HL-60 (cell line): ENCODE measurements around the gene PRDM16.

Experiments used
- DNase-seq, 2 experiments: peaks; one replicate each; pipeline ENCODE4 v3.0.0-alpha.2; 2010 to 2020; ENCODE audit warnings: low read depth in 1 of 2, low spot score in 1 of 2
- H3K27ac ChIP-seq: fragments of 250-450 bp; sonication (Bioruptor Pico); replicated peaks from 2 replicates; pipeline ENCODE4 v1.5.1; 2020; ENCODE audit warnings: mild to moderate bottlenecking, moderate library complexity
- H3K27me3 ChIP-seq: fragments of 250-450 bp; sonication (Bioruptor Pico); 2 replicates; pipeline ENCODE4 v1.5.1; 2021; ENCODE audit warnings: mild to moderate bottlenecking, moderate library complexity; ENCODE audit not compliant: insufficient read depth, poor library complexity, severe bottlenecking
- H3K4me3 ChIP-seq: replicated peaks from 2 replicates; pipeline ENCODE4 v1.5.1; 2011; ENCODE audit warnings: mild to moderate bottlenecking, control low read depth, low read length; ENCODE audit not compliant: insufficient read depth
- CTCF ChIP-seq: IDR thresholded peaks from one replicate; pipeline ENCODE4 v1.5.1; 2011; ENCODE audit warnings: low read length, control low read depth, inconsistent platforms; ENCODE audit not compliant: insufficient read depth
- GABPA ChIP-seq: IDR thresholded peaks from 2 replicates; pipeline ENCODE4 v1.6.1; 2012; ENCODE audit warnings: low read depth
- POLR2AphosphoS5 ChIP-seq: IDR thresholded peaks from 2 replicates; pipeline ENCODE4 v1.6.1; 2012; ENCODE audit warnings: low read depth
- SPI1 ChIP-seq: IDR thresholded peaks from 2 replicates; pipeline ENCODE4 v1.6.1; 2012; ENCODE audit warnings: low read depth, mild to moderate bottlenecking, borderline replicate concordance
- TF ChIP-seq, protein P1 (sequence below): IDR thresholded peaks from 2 replicates; pipeline ENCODE4 v1.6.1; 2012; ENCODE audit warnings: low read depth; ENCODE audit not compliant: insufficient replicate concordance

PRDM16 gene

DNA sequence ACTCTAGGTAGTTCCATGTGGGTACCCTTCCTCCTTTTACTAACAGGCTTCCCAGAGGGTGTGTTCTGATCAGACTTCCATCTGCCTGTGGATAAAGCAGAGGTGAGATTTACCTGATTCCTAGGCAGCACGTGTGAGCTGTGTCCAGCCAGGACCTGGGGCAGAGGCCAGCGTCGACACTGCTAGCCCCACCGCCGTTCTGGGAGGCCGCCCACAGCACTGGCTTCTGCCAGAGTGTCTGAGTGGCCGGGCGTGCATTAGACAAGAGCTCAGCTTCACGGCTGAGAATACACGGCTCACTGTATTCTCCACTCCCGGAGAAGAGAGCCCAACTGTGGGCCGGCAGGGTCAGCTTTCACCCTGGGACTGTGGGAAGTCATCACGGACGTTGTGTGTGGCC is 82.5 kb downstream of the PRDM16 start:
- Histone ChIP-seq H3K27ac (no peak overlapping the region), H3K4me3 (no peak overlapping the region), H3K27me3 (peaks cover 11% of the 10 kb centered on the region)
- no peak for DNase-seq
- TF ChIP-seq SPI1 (no peak), CTCF (no peak), GABPA (no peak), POLR2AphosphoS5 (no peak)
- TF ChIP-seq, protein P1, sequence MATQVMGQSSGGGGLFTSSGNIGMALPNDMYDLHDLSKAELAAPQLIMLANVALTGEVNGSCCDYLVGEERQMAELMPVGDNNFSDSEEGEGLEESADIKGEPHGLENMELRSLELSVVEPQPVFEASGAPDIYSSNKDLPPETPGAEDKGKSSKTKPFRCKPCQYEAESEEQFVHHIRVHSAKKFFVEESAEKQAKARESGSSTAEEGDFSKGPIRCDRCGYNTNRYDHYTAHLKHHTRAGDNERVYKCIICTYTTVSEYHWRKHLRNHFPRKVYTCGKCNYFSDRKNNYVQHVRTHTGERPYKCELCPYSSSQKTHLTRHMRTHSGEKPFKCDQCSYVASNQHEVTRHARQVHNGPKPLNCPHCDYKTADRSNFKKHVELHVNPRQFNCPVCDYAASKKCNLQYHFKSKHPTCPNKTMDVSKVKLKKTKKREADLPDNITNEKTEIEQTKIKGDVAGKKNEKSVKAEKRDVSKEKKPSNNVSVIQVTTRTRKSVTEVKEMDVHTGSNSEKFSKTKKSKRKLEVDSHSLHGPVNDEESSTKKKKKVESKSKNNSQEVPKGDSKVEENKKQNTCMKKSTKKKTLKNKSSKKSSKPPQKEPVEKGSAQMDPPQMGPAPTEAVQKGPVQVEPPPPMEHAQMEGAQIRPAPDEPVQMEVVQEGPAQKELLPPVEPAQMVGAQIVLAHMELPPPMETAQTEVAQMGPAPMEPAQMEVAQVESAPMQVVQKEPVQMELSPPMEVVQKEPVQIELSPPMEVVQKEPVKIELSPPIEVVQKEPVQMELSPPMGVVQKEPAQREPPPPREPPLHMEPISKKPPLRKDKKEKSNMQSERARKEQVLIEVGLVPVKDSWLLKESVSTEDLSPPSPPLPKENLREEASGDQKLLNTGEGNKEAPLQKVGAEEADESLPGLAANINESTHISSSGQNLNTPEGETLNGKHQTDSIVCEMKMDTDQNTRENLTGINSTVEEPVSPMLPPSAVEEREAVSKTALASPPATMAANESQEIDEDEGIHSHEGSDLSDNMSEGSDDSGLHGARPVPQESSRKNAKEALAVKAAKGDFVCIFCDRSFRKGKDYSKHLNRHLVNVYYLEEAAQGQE = no peak

GRCh38 chr1:3152143-3152542 is 83.1 kb downstream of the PRDM16 start:
- Histone ChIP-seq H3K27ac (no peak overlapping the region), H3K27me3 (peaks cover 11% of the 10 kb centered on the region)
- TF ChIP-seq GABPA = no peak
- TF ChIP-seq SPI1 = no peak
- TF ChIP-seq POLR2AphosphoS5 = no peak
- no peak for TF ChIP-seq CTCF
- TF ChIP-seq, protein P1 = no peak

DNA sequence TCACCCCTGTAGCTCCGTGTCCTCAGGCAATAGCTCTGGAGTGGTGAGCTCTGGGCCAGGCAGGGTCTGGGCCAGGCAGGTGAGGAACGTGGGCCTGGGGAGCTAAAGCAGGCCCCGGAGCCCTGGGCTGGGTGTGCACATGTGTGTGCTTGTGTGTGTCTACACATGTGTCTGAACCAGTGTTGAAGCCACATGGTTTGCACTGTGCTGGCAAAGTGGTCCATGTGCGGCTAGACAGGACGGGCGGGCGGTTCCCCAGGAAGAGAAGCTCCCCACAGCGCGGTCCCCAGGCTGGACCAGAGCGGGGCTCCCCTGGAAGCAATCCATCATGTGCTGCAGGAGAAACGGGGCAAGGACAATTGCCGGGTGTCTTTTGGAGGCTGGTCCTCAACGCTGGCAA is 84.2 kb downstream of the PRDM16 start:
- TF ChIP-seq, protein P1 = no peak
- TF ChIP-seq POLR2AphosphoS5 (no peak), GABPA (no peak), CTCF (no peak), SPI1 (no peak)
- peaks cover 11% of the 10 kb centered on the region for H3K27me3 ChIP-seq
- DNase-seq = no peak
- H3K4me3 ChIP-seq = no peak overlapping the region
- no peak overlapping the region for H3K27ac ChIP-seq

More at GRCh38 chr1:3152143-3152542, 83.1 kb downstream of the PRDM16 start:
- no peak for DNase-seq
- no peak overlapping the region for H3K4me3 ChIP-seq
